Measurements from ENCODE around the gene NFATC2. TPM values are rescaled to one million over a fixed set of nuclear protein-coding genes. Genes with fewer than 3 reads are reported as not detected.

NFATC2 gene
- total RNA-seq, 1 experiment from 2014 or later: 0.61 TPM

DNA sequence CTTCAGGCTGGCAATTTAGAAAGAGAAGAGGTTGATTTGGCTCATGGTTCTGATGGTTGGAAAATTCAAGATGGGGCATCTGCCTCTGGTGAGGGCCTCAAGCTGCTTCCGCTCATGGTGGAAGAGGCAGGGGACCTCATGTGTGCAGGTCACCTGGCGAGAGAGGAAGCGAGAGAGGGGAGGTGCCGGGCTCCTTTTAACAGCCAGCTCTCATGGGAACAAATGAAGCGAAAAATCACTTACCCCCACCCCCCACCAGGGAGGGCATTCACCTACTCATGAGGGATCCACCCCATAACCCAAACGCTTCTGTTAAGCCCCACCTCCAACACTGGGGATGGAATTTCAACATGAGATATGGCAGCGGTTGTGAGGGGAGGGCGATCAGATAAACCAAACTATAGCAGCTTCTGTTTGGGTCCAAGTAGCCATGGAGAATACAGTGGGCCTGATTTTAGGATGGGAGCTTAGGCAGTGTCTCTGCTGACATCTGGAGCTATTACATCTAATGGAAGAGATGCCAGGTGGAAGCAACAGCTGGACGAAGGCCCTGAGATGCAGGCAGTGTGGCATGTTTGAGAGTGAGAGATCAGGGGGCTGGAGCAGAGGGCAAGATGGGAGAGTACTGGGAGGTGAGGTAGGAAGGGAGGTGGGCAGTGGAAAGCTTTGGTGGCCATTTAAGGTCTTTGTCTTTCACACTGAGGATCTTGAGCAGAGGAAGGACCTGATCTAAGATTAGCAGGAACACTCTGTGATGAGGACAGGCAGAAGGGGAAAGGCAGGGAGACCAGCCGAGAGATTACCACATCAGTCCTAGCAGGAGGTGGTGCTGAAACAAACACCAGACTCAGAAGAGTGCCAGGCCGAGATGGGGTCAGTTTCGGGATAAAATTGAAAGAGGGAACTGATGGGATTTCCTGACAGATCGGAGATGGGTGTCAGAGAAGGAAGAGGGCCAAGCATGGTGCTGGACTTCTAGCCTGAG is 161.8 kb downstream of the NFATC2 start:
- Histone ChIP-seq H3K27ac (ENCODE audit: insufficient read length, low read depth, low read length) (no peak overlapping the region), H3K23me2 (ENCODE audit: insufficient read length, low read depth, low read length, poor library complexity, severe bottlenecking) (no peaks in the 10 kb centered on the region), H3K14ac (ENCODE audit: insufficient read depth, low read length) (no peak overlapping the region), H3K4me2 (ENCODE audit: insufficient read depth, insufficient read length, low read length) (no peak overlapping the region), H3K27me3 (ENCODE audit: insufficient read depth, low read length) (no peaks in the 10 kb centered on the region; the same call in 1 of the 2 replicates), H2BK20ac (ENCODE audit: low read depth, low read length, poor library complexity, severe bottlenecking) (no peak overlapping the region), H2AFZ (ENCODE audit: low read length) (no peak overlapping the region), H3K79me2 (ENCODE audit: insufficient read depth, low read length) (no peaks in the 10 kb centered on the region), H2BK12ac (ENCODE audit: insufficient read length, low read depth, low read length) (no peak overlapping the region), H2BK15ac (ENCODE audit: low read depth, low read length) (no peak overlapping the region), H3K9ac (ENCODE audit: extremely low read depth, insufficient read length, low read length) (no peak overlapping the region), H3K9me3 (ENCODE audit: control insufficient read depth, low read depth, low read length) (no peaks in the 10 kb centered on the region), H3K23ac (ENCODE audit: insufficient read length, low read depth, low read length) (no peak overlapping the region), H3K4ac (ENCODE audit: low read depth, low read length) (no peak overlapping the region), H3K18ac (ENCODE audit: insufficient read length, low read depth, low read length) (no peak overlapping the region), H2BK5ac (ENCODE audit: insufficient read length, low read length) (no peak overlapping the region), H4K5ac (ENCODE audit: insufficient read length, low read depth, low read length) (no peak overlapping the region), H4K8ac (replicated peaks; ENCODE audit: insufficient read length, low read depth, low read length) (no peak overlapping the region), H3T11ph (ENCODE audit: low read length) (no peak overlapping the region), H4K91ac (ENCODE audit: insufficient read length, low read depth, low read length) (no peak overlapping the region), H3K79me1 (ENCODE audit: insufficient read depth, low read depth, low read length, poor library complexity, severe bottlenecking) (no peaks in the 10 kb centered on the region), H3K4me1 (ENCODE audit: insufficient read depth, low read length) (no peaks in the 10 kb centered on the region), H4K20me1 (ENCODE audit: control insufficient read depth, insufficient read depth, insufficient read length) (no peaks in the 10 kb centered on the region), H2BK120ac (ENCODE audit: low read depth, low read length, poor library complexity, severe bottlenecking) (no peak overlapping the region), H2AK5ac (ENCODE audit: insufficient read length, low read length) (no peak overlapping the region), H3K56ac (ENCODE audit: insufficient read length, low read depth, low read length) (no peak overlapping the region)
- peaks cover 8% of the 10 kb centered on the region for H3K27me3 Mint-ChIP-seq (ENCODE audit: low read depth)
- H3K4me1 Mint-ChIP-seq: peaks cover 9 to 16% of the 10 kb centered on the region in 2 experiments
- no peak overlapping the region; a peak in 1 of 7 replicates for H3K27ac Mint-ChIP-seq
- no peak overlapping the region for H3K4me3 Mint-ChIP-seq
- WGBS (ENCODE audit: extremely low coverage, insufficient read length, low lambda C conversion rate): no CpG with 5 or more reads among the region's 13 CpGs
- DNase-seq: no peak
- no peaks in the 10 kb centered on the region for H3K36me3 Mint-ChIP-seq (ENCODE audit: insufficient read depth in 1 of 3, low read depth in 3 of 3)
- TF ChIP-seq, protein P1, sequence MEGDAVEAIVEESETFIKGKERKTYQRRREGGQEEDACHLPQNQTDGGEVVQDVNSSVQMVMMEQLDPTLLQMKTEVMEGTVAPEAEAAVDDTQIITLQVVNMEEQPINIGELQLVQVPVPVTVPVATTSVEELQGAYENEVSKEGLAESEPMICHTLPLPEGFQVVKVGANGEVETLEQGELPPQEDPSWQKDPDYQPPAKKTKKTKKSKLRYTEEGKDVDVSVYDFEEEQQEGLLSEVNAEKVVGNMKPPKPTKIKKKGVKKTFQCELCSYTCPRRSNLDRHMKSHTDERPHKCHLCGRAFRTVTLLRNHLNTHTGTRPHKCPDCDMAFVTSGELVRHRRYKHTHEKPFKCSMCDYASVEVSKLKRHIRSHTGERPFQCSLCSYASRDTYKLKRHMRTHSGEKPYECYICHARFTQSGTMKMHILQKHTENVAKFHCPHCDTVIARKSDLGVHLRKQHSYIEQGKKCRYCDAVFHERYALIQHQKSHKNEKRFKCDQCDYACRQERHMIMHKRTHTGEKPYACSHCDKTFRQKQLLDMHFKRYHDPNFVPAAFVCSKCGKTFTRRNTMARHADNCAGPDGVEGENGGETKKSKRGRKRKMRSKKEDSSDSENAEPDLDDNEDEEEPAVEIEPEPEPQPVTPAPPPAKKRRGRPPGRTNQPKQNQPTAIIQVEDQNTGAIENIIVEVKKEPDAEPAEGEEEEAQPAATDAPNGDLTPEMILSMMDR (conservative IDR thresholded peaks at IDR 0.05): no peak
- H3K9me3 Mint-ChIP-seq: no peaks in the 10 kb centered on the region
